AG04450 (cell line): ENCODE results near the gene INTS3. TPM values are rescaled to one million over a fixed set of nuclear protein-coding genes. Genes with fewer than 3 reads are reported as not detected.
A peak's percentile ranks its signal among the peaks of the same experiment; 100 is the strongest.

Experiments used
- CTCF ChIA-PET: fragments of 300-600, 350-600 bp; formaldehyde crosslinking; extraction: SDS; loops from one replicate; lab custom pipeline; 2022; ENCODE audit warnings: antibody characterized with exemption, inconsistent platforms; lab: Charles Lee
- POLR2A ChIA-PET: fragments of 350-600 bp; formaldehyde crosslinking; extraction: SDS; loops from one replicate; lab custom pipeline; 2021; ENCODE audit warnings: antibody characterized with exemption, inconsistent platforms; lab: Yijun Ruan, JAX
- DNase-seq: peaks from one replicate; pipeline ENCODE4 v3.0.0-alpha.2; 2011; ENCODE audit warnings: low read depth, low spot score
- H3K27ac ChIP-seq: one replicate; pipeline ENCODE4 v1.5.1; 2012; ENCODE audit warnings: low read depth, low read length, control low read depth
- H3K27me3 ChIP-seq: one replicate; pipeline ENCODE4 v1.6.0; 2012; ENCODE audit warnings: low read length; ENCODE audit not compliant: control insufficient read depth, insufficient read depth
- H3K4me3 ChIP-seq: 2 replicates; pipeline ENCODE4 v1.5.1; 2011; ENCODE audit warnings: mild to moderate bottlenecking, low read depth, low read length, control low read depth
- H3K9me3 ChIP-seq: 2 replicates; pipeline ENCODE4 v1.5.1; 2012; ENCODE audit warnings: low read length; ENCODE audit not compliant: control insufficient read depth, insufficient read depth
- polyA plus RNA-seq: library from polyadenylated mRNA; depleted of rRNA; stranded (reverse); fragments of >200 nt; gene quantifications from 2 replicates; pipeline ENCODE4 v1.2.3, GENCODE V29; 2011
- TF ChIP-seq, protein P1 (sequence below): IDR thresholded peaks from 2 replicates; pipeline ENCODE4 v1.5.1; 2011; ENCODE audit warnings: low read depth, low read length, control low read depth, inconsistent platforms

INTS3 gene
- polyA plus RNA-seq, 1 experiment, result 45.1 TPM

DNA sequence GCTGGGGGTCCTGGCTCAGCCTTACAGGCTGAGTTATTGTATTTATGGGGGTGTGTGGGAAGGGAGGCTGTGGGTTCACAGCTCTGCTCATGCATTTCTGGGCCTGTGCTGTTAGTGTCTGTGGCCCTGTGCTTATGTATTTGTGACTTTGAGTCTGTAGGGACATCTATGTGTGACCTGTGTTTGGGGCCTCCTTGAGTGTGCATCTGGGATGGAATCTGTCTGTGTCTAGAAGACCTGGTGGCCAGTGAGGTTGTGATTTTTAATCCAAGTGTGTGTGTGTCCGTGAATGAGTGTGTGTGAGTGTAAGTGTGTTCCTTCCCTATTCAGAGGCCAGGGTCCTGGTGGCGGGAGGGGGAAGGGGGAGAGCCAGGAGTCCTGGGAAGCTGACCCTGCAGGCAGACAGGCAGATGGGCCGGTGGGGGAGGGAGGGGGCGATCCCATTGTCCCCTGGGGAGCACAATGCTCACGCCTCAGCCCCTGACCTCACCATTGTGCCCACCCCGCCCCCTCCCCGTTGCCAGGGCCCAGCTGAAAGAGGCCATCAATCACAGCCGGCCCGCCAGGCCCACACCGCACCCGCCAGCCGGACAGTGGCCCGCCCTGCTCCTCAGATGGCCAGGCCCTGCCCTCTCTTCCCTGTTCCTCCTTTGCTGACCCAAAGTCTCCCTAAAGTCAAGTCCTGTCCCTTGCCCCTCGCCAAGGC lies 66.9 kb downstream of the INTS3 start:
- peaks cover 4% of the 10 kb centered on the region; the same call in 1 of the 2 replicates for H3K9me3 ChIP-seq
- POLR2A ChIA-PET, result interaction anchor here (0.6 kb wide), 1 partner anchor 195 kb away, joined by 3 read pairs; no protein-coding TSS in a partner anchor

DNA sequence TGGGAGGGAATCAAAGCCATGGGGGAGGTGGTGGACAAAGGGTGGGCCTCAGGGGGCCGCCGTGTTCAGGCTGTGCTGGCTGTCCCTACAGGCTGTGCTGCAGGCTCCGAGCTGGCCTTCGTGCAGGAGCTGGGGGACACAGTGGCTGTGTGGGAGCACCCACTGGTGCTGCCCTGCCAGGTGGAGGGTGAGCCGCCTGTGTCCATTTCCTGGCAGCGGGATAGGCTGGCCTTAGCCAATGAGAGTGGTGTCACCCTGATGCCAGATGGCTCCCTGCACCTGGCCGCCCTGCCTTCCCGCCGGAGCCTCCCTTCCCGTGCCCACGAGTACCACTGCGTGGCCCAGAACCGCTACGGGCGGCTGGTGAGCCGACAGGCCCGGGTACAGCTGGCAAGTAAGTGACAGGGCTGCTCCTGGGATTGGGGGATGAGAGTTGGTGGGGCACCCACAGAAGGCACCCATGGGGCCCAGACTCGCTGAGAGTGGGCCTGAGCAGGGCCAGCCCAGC lies 67.5 kb downstream of the INTS3 start:
- Histone ChIP-seq H3K27ac (no peak overlapping the region), H3K9me3 (peaks cover 4% of the 10 kb centered on the region; the same call in 1 of the 2 replicates), H3K27me3 (no peaks in the 10 kb centered on the region), H3K4me3 (no peak overlapping the region)
- ChIA-PET CTCF (interaction anchor here (0.7 to 4.3 kb wide), 2 partner anchors 191 to 249 kb away, joined by 6 to 44 read pairs; partner anchors contain the start of gene RAB13), POLR2A (no interaction called here)
- no peak for DNase-seq
- TF ChIP-seq, protein P1, sequence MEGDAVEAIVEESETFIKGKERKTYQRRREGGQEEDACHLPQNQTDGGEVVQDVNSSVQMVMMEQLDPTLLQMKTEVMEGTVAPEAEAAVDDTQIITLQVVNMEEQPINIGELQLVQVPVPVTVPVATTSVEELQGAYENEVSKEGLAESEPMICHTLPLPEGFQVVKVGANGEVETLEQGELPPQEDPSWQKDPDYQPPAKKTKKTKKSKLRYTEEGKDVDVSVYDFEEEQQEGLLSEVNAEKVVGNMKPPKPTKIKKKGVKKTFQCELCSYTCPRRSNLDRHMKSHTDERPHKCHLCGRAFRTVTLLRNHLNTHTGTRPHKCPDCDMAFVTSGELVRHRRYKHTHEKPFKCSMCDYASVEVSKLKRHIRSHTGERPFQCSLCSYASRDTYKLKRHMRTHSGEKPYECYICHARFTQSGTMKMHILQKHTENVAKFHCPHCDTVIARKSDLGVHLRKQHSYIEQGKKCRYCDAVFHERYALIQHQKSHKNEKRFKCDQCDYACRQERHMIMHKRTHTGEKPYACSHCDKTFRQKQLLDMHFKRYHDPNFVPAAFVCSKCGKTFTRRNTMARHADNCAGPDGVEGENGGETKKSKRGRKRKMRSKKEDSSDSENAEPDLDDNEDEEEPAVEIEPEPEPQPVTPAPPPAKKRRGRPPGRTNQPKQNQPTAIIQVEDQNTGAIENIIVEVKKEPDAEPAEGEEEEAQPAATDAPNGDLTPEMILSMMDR, result no peak

More for the DNA sequence above, 66.9 kb downstream of the INTS3 start:
- H3K4me3 ChIP-seq, result no peak overlapping the region
- no peaks in the 10 kb centered on the region for H3K27me3 ChIP-seq
- TF ChIP-seq, protein P1, result no peak
- no peak for DNase-seq
- CTCF ChIA-PET, result interaction anchor here (0.7 to 4.3 kb wide), 2 partner anchors 191 to 250 kb away, joined by 6 to 44 read pairs; partner anchors contain the start of gene RAB13
- no peak overlapping the region for H3K27ac ChIP-seq

DNA sequence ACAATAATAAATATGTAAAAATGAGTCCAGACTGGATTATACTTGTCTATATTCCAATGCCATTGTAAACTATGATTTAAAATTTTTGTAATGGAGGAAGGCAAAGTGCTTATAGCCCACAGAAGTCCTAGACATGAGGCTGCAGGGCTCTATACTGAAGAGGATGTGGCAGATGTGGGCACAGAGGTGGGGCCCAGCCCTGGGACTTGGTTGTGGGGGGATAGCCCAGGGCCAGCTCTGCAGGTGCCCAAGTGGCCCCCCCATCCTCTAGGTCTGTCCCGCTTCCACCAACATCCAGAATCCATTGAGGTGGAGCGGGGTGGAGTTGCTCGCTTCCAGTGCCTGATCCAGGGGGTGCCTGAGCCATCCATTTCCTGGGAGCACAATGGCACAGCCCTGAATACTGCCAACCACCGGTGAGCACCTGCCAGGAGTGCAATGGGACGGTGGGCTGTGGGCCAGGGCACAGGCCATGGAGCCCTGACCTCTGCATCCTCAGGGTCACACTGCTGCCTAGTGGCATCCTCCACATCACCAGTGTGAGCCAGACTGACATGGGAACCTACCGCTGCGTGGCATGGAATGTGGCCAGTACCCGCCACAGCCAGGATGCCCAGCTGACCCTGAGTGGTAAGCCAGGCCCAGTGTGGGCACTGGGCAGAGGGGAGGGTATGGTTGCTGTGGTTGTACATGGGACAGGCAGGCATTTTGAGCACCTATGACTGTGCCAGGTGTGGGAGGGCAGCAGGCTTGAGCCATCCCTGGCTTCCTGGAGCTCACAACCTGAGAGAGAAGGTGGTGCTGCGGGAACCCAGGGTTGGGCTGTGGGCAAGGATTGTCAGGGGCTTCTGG lies 68.3 kb downstream of the INTS3 start:
- CTCF ChIA-PET, result interaction anchor here (0.5 to 4.3 kb wide), 13 partner anchors 9 to 446 kb away, joined by 3 to 44 read pairs (median 4); partner anchors contain the start of genes DENND4B, NPR1 and RAB13
- POLR2A ChIA-PET, result no interaction called here
- TF ChIP-seq, protein P1, result no peak

DNA sequence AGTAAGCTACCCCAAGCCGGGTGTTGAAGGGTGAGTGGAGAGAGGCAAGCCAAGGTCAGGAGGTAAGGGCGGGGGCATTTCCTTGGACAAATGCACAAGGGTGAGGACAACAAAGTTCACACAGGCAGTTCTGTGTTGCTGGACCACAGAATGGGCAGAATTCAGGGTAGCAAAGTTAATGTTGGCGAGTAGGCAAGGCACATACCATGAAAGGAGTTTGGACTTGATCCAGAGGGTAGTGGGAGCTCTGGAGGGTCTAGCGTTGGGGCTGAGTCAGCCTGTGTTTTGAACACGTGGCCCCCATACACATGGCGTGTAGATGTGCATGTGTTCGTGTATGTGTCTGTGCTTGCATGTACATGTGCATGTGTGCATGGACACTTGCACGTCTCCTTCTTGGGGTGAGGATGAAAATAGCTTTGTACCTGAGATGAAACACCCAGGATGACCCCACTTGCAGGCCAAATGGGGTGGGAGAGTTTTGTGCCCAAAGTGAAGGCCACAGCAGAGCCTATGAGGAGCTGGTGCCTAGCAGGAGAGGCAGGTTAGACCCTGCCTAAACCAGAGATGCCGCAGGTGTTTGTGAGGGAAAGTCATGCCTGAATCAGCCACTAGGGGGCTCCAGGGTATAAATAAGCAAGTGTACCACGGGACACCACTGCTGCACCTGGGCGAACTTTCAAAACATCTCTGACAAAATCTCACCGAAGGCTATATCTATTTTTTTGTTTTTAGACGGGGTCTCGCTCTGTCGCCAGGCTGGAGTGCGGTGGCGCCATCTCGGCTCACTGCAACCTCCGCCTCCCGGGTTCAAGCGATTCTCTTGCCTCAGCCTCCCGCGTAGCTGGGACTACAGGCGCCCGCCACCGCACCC lies 69.2 kb downstream of the INTS3 start:
- CTCF ChIA-PET, result interaction anchor here (0.5 to 4.3 kb wide), 16 partner anchors 9 to 445 kb away, joined by 3 to 44 read pairs (median 4); partner anchors contain the start of genes DENND4B, JTB, NPR1 and RAB13
- TF ChIP-seq, protein P1, result peak; percentile 82
- H3K4me3 ChIP-seq, result no peak overlapping the region
- POLR2A ChIA-PET, result no interaction called here
- H3K9me3 ChIP-seq, result peaks cover under 1% of the 10 kb centered on the region; the same call in 1 of the 2 replicates
- peak; percentile 21 for DNase-seq
- no peaks in the 10 kb centered on the region for H3K27me3 ChIP-seq
- no peak overlapping the region for H3K27ac ChIP-seq

More for the DNA sequence above, 68.3 kb downstream of the INTS3 start:
- no peak overlapping the region for H3K4me3 ChIP-seq
- no peaks in the 10 kb centered on the region for H3K27me3 ChIP-seq
- DNase-seq, result no peak
- H3K9me3 ChIP-seq, result peaks cover 4% of the 10 kb centered on the region; the same call in 1 of the 2 replicates
- no peak overlapping the region for H3K27ac ChIP-seq
